Omental fat pad (tissue), 4 donors: ENCODE measurements around the gene ANGEL2. TPM values are rescaled to one million over a fixed set of nuclear protein-coding genes. Genes with fewer than 3 reads are reported as not detected.

ENCODE experiments used
- ATAC-seq: fragments of 150-250 bp; one replicate; pipeline ENCODE4 v1.9.1; 2016; ENCODE audit warnings: mild to moderate bottlenecking, moderate library complexity; ENCODE audit not compliant: low FRiP score
- DNase-seq: peaks from one replicate; pipeline ENCODE4 v3.0.0-alpha.2; 2019; ENCODE audit warnings: low spot score
- total RNA-seq, 4 donors: library from RNA; depleted of rRNA; stranded (reverse); fragments of >200 nt; gene quantifications; one replicate each; pipeline ENCODE4 v1.1.0, GENCODE V29; 2016
- TF ChIP-seq, protein P1 (sequence below), 3 donors: fragments of 450-650 bp; IDR thresholded peaks; one replicate each; pipeline ENCODE4 v1.5.1; 2016 to 2017; ENCODE audit warnings: antibody characterized with exemption in 3 of 3, mild to moderate bottlenecking in 3 of 3, moderate library complexity in 2 of 3

The ANGEL2 gene
- total RNA-seq, 4 donors from 2014 or later, result 28.7 to 63.4 (median 41.1) TPM

DNA sequence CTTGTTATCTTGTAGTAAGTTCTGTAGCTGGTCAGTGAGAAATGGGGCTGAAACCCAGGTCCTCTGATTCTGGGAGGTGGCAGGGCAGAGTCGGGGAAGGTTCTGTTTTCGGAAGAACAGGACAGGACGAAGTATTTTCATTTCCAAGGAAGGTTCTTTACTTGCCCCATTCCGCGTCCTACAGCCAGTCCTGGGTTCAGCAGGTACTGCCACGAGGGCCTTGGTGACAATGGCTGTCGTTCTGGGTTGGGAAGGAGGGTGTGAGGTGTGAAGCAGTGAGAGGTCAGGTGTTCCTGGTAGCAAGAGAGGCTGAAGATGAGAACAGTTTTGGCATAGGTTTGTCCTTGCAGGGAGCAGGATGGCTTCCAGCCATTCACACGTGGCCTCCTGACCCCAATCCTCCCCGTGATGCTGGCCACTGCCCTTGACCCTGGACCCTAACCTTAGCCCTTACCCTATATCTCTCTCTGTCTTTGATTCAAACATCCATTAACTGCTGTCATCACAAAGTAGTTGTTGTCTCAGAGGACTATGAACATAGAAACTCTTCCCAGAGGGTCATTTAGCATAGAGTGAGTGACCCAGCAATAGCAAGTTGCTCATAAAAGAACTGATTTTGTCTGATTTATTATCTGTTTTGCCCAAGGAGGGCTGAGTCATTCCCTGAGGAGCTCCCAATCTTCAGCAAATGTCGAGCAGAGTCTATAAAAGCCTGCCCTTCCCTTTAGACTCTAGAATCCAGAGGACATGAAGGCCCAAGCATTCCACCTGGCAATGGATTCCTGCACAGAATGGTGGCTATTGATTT lies 40.4 kb downstream of the ANGEL2 start:
- ATAC-seq (no peak), DNase-seq (no peak)
- TF ChIP-seq, protein P1, sequence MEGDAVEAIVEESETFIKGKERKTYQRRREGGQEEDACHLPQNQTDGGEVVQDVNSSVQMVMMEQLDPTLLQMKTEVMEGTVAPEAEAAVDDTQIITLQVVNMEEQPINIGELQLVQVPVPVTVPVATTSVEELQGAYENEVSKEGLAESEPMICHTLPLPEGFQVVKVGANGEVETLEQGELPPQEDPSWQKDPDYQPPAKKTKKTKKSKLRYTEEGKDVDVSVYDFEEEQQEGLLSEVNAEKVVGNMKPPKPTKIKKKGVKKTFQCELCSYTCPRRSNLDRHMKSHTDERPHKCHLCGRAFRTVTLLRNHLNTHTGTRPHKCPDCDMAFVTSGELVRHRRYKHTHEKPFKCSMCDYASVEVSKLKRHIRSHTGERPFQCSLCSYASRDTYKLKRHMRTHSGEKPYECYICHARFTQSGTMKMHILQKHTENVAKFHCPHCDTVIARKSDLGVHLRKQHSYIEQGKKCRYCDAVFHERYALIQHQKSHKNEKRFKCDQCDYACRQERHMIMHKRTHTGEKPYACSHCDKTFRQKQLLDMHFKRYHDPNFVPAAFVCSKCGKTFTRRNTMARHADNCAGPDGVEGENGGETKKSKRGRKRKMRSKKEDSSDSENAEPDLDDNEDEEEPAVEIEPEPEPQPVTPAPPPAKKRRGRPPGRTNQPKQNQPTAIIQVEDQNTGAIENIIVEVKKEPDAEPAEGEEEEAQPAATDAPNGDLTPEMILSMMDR (IDR thresholded peaks at IDR 0.05), result no peak

DNA sequence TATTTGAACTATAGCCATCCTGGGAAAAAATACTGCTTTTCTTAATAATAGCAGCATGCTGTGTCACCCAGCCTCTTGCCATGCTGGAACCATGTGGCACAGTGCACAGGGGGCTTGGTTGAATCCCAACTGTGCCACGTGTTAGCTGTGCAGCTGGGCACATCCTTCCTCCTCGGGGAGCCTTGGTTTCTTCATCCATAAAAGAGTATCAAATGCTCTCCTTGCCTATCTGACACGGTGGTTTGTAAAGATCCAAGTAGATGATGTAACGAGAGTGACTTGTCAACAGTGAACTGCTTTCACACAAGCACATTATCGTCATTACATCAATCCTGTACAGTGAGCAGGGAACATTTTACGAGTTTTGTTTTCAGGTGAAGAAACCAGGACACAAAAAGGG lies 41.0 kb downstream of the ANGEL2 start:
- no peak for ATAC-seq
- DNase-seq, result no peak
- TF ChIP-seq, protein P1 (IDR thresholded peaks at IDR 0.05), result no peak

- no peak for ATAC-seq
- TF ChIP-seq, protein P1 (IDR thresholded peaks at IDR 0.05), result no peak
- DNase-seq, result no peak
Measured at GRCh38 chr1:212973899-212974298, 41.8 kb downstream of the ANGEL2 start.

DNA sequence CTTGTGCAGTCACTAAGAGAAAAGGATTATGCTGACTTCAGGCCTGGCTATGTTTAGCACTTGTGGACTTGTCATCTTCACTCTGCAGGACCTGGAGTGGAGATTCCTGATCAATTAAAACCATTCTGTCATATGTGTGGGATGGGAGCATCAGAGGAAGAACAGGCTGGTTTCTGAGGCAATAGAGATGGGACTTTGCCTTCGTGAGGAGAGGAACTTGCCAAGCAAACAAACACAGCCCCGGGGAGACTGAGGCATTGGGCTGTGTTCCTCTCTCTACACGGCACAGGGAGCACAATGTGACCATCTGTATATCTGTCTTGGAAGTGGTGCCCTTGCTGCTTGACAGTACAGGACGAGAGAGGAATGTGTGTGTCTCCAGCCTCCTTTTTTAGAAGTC lies 42.2 kb downstream of the ANGEL2 start:
- no peak for DNase-seq
- ATAC-seq, result no peak
- TF ChIP-seq, protein P1 (IDR thresholded peaks at IDR 0.05), result no peak

- TF ChIP-seq, protein P1 (IDR thresholded peaks at IDR 0.05), result no peak
- ATAC-seq, result no peak
- no peak for DNase-seq
Measured at GRCh38 chr1:212971312-212971711, 44.4 kb downstream of the ANGEL2 start.

DNA sequence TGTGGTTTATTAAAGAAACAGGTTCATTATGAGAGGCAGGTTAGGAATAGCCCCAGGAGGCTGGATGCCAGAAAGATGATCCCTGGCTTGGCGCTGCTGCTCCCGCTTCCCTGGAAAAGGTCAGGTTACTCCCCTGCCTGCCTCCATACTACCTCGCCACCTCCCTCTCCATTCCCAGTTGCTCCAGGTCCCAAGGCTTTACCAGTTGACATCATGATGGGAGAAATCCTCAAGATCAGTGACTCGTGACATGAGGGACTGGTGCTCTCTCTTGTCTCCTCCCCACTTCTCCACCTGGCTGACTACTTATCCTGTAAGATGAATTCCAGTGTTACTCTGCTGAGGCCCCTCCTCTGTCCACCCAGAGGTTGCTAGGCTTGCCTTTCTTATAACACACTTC lies 45.6 kb downstream of the ANGEL2 start:
- TF ChIP-seq, protein P1 (IDR thresholded peaks at IDR 0.05), result no peak
- no peak for DNase-seq

DNA sequence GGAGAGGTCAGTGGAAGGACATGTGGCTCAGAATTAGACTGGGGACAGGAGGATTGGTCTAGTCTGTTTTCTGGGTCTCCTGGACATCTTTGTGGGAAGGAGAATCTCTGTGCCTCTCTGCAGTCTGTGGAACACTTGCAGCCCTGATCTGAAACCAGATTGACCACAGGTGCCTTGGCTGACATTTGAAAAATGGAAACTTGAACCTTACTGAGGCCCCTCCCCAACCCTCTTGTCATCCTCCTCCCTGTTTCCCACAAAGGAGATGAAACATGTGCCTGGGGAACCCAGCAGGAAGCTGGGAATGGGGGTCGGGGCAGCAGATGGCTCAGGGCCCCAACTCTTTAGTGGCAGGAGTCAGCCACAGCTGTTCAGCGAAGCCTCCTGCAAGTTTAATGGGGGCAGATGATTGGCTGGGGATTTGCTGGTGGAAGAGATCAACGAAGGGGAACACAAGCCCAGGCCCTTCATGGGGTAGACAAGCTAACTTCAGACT lies 47.3 kb downstream of the ANGEL2 start:
- no peak for ATAC-seq
- TF ChIP-seq, protein P1 (IDR thresholded peaks at IDR 0.05), result no peak
- no peak for DNase-seq

More for the DNA sequence above, 45.6 kb downstream of the ANGEL2 start:
- ATAC-seq, result no peak
